GM12878 (cell line): ENCODE data around the gene ASIC1. TPM values are rescaled to one million over a fixed set of nuclear protein-coding genes. Genes with fewer than 3 reads are reported as not detected.

Experiments used
- ATAC-seq: fragments of 200-7000 bp; cut with Tn5 transposase; 3 replicates; pipeline ENCODE4 v1.9.1; 2020; ENCODE audit warnings: mild to moderate bottlenecking, moderate library complexity
- BruUV-seq: library from RNA; stranded (reverse); fragments of 400-500 nt; replicated peaks from 2 replicates; lab custom pipeline; 2021; lab: Mats Ljungman, UMichigan
- CTCF ChIA-PET: fragments of 300-600 bp; sonication (Branson Sonifier 250); formaldehyde crosslinking; extraction: SDS; loops from one replicate; lab custom pipeline; 2021; ENCODE audit warnings: inconsistent platforms; lab: Yijun Ruan, JAX
- POLR2A ChIA-PET: fragments of 350-600 bp; formaldehyde crosslinking; extraction: SDS; loops from one replicate; lab custom pipeline; 2021; ENCODE audit warnings: inconsistent platforms; lab: Charles Lee
- RAD21 ChIA-PET: fragments of 300-600 bp; sonication (Branson Sonifier 250); formaldehyde crosslinking; loops from one replicate; lab custom pipeline; 2023; ENCODE audit warnings: antibody characterized with exemption; ENCODE audit not compliant: unreplicated experiment; lab: Charles Lee
- SMC1A ChIA-PET: fragments of 300-600 bp; sonication (Branson Sonifier 250); formaldehyde crosslinking; loops from one replicate; lab custom pipeline; 2023; ENCODE audit not compliant: unreplicated experiment, uncharacterized antibody; lab: Charles Lee
- DNase-seq: peaks from one replicate; pipeline ENCODE4 v3.0.0-alpha.2; 2011; ENCODE audit warnings: low read depth, low spot score
- FAIRE-seq: peaks from 3 replicates; lab custom pipeline; 2011; peaks lifted over from hg19 to GRCh38; lab: Jason Lieb, UNC
- H2AFZ ChIP-seq: 2 replicates; pipeline ENCODE4 v1.6.0; 2011; ENCODE audit warnings: low read depth, low read length, control low read depth; ENCODE audit not compliant: control insufficient read depth
- H3K27ac ChIP-seq: 2 replicates; pipeline ENCODE4 v1.5.1; 2011; ENCODE audit warnings: control low read depth; ENCODE audit not compliant: control insufficient read depth, insufficient read depth
- H3K27me3 ChIP-seq, 2 experiments: replicated peaks in 1 of 2; 2 replicates each; pipeline versions ENCODE4 v1.6.0 to v1.6.1; 2011; ENCODE audit warnings: low read length in 1 of 2; ENCODE audit not compliant: control insufficient read depth in 2 of 2, insufficient read depth in 2 of 2
- H3K36me3 ChIP-seq, 2 experiments: 2 replicates each; pipeline ENCODE4 v1.5.1; 2011; ENCODE audit warnings: low read length in 1 of 2; ENCODE audit not compliant: control insufficient read depth in 2 of 2, insufficient read depth in 2 of 2
- H3K4me1 ChIP-seq: 2 replicates; pipeline ENCODE4 v1.6.1; 2011; ENCODE audit warnings: mild to moderate bottlenecking, low read length, moderate library complexity, mixed read lengths; ENCODE audit not compliant: control insufficient read depth, insufficient read depth
- H3K4me2 ChIP-seq: 2 replicates; pipeline ENCODE4 v1.6.0; 2011; ENCODE audit warnings: control low read depth; ENCODE audit not compliant: control insufficient read depth, insufficient read depth
- H3K4me3 ChIP-seq: fragments of 200-600 bp; sonication (generic); 2 replicates; pipeline ENCODE4 v1.5.1; 2016
- H3K79me2 ChIP-seq: 2 replicates; pipeline ENCODE4 v1.6.0; 2011; ENCODE audit warnings: low read length; ENCODE audit not compliant: control insufficient read depth, insufficient read depth
- H3K9ac ChIP-seq: 2 replicates; pipeline ENCODE4 v1.8.0; 2011; ENCODE audit warnings: low read length, control low read depth, mixed read lengths; ENCODE audit not compliant: control insufficient read depth, insufficient read depth
- H3K9me3 ChIP-seq: replicated peaks from 3 replicates; pipeline ENCODE4 v1.5.1; 2011; ENCODE audit warnings: mild to moderate bottlenecking, low read length; ENCODE audit not compliant: control insufficient read depth, insufficient read depth
- H4K20me1 ChIP-seq: 2 replicates; pipeline ENCODE4 v1.6.0; 2011; ENCODE audit not compliant: control insufficient read depth, insufficient read depth
- CREM ChIP-seq: IDR thresholded peaks from 2 replicates; pipeline ENCODE4 v1.6.1; 2014; ENCODE audit warnings: antibody characterized with exemption, low read depth
- FOS ChIP-seq: IDR thresholded peaks from 3 replicates; pipeline ENCODE4 v1.6.1; 2011; ENCODE audit warnings: borderline replicate concordance; ENCODE audit not compliant: insufficient read length; ENCODE audit errors: extremely low read depth
- HDAC6 ChIP-seq: fragments of 200-600 bp; sonication (generic); IDR thresholded peaks from one replicate; pipeline ENCODE4 v1.8.0; 2017; ENCODE audit warnings: antibody characterized with exemption; ENCODE audit not compliant: unreplicated experiment
- JUND ChIP-seq: IDR thresholded peaks from 2 replicates; pipeline ENCODE4 v1.6.1; 2012; ENCODE audit warnings: low read depth, mild to moderate bottlenecking, low read length, improper control_type of control experiment, moderate library complexity
- MYB ChIP-seq: fragments of 150-350 bp; IDR thresholded peaks from 2 replicates; pipeline ENCODE4 v1.6.1; 2014; ENCODE audit warnings: mild to moderate bottlenecking, low read depth, low read length, borderline replicate concordance
- NBN ChIP-seq: fragments of 450-650 bp; IDR thresholded peaks from 2 replicates; pipeline ENCODE4 v1.6.1; 2016
- NR2F1 ChIP-seq: fragments of 450-650 bp; conservative IDR thresholded peaks from 2 replicates; pipeline ENCODE4 v1.6.1; 2017; ENCODE audit warnings: mild to moderate bottlenecking
- RAD21 ChIP-seq: IDR thresholded peaks from 2 replicates; pipeline ENCODE4 v1.6.1; 2011; ENCODE audit warnings: mild to moderate bottlenecking, low read depth, low read length, moderate library complexity; ENCODE audit not compliant: insufficient read depth
- RFX5 ChIP-seq: IDR thresholded peaks from 2 replicates; pipeline ENCODE4 v1.6.1; 2011; ENCODE audit warnings: low read depth, low read length, improper control_type of control experiment
- SMAD1 ChIP-seq: fragments of 450-650 bp; IDR thresholded peaks from 2 replicates; pipeline ENCODE4 v1.6.1; 2018; ENCODE audit warnings: mild to moderate bottlenecking, low read depth; ENCODE audit not compliant: partially characterized antibody
- SMARCA5 ChIP-seq: fragments of 450-650 bp; IDR thresholded peaks from 2 replicates; pipeline ENCODE4 v1.6.1; 2017; ENCODE audit warnings: mild to moderate bottlenecking
- SPI1 ChIP-seq: IDR thresholded peaks from 2 replicates; pipeline ENCODE4 v1.6.1; 2011; ENCODE audit warnings: low read depth, mild to moderate bottlenecking, low read length, moderate library complexity, borderline replicate concordance; ENCODE audit not compliant: insufficient read depth
- STAT1 ChIP-seq: fragments of 450-650 bp; conservative IDR thresholded peaks from 2 replicates; pipeline ENCODE4 v1.6.1; 2014; ENCODE audit warnings: antibody characterized with exemption, mild to moderate bottlenecking
- SUPT20H ChIP-seq: IDR thresholded peaks from 2 replicates; pipeline ENCODE4 v1.6.1; 2011; ENCODE audit warnings: low read depth, mild to moderate bottlenecking, low read length, moderate library complexity, borderline replicate concordance; ENCODE audit not compliant: control insufficient read depth
- WGBS: methylation state at CpG from one replicate; pipeline ENCODE4 v1.1.6; 2016; ENCODE audit warnings: low lambda C conversion rate; ENCODE audit not compliant: insufficient replicate concordance, insufficient coverage; ENCODE audit errors: missing lambda C conversion rate; 5-methylcytosine and 5-hydroxymethylcytosine counted together
- in situ Hi-C: fragments of 300-500 bp; cut with MboI; formaldehyde crosslinking; loops from 9 replicates; pipeline ENCODE4 v1.14.3; 2018; ENCODE audit warnings: mixed read lengths
- intact Hi-C: fragments of 100-400 bp; cut with micrococcal nuclease; formaldehyde crosslinking; loops from one replicate; pipeline ENCODE4 v1.14.2; 2022; ENCODE audit not compliant: unreplicated experiment
- polyA plus RNA-seq, 11 experiments: library from polyadenylated mRNA; depleted of rRNA in 4 of 11; unstranded in 6 of 11; stranded (reverse) in 5 of 11; fragments of >200 nt; fragmentation: Nextera tagmentation in 4 of 11; fragmentation: Illumina TruSeq in 1 of 11; extraction: Ambion mirVana in 4 of 11; extraction: Trizol in 1 of 11; gene quantifications; 1 replicate in 1 of 11; 2 replicates in 10 of 11; pipeline versions ENCODE4 v1.2.1 to v1.2.3, GENCODE V29; 2011 to 2016; ENCODE audit warnings: inconsistent platforms in 2 of 11, missing spikeins in 2 of 11, low read depth in 1 of 11
- total RNA-seq, 4 experiments: library from RNA; depleted of rRNA in 3 of 4; stranded (reverse); fragments of >200 nt in 3 of 4; fragmentation: Illumina TruSeq in 1 of 4; extraction: Trizol in 1 of 4; gene quantifications; 2 replicates each; pipeline versions ENCODE4 v1.2.1 to v1.2.3, GENCODE V29; 2013 to 2021
- TF ChIP-seq, protein P1 (sequence below): fragments of 450-650 bp; IDR thresholded peaks from 2 replicates; pipeline ENCODE4 v1.6.1; 2017; ENCODE audit warnings: antibody characterized with exemption, mild to moderate bottlenecking, moderate library complexity
- TF ChIP-seq, protein P2 (sequence below): fragments of 450-650 bp; IDR thresholded peaks from 2 replicates; pipeline ENCODE4 v1.6.1; 2017; ENCODE audit warnings: mild to moderate bottlenecking, low read depth, inconsistent platforms; ENCODE audit not compliant: poor library complexity, severe bottlenecking

ASIC1 gene
- total and polyA plus RNA-seq, 10 of the 15 experiments (the other 5 are each of a cell fraction or from before 2014, with no cell fraction given), result 0.02 to 0.28 (median 0.21) TPM; not detected in 4

GRCh38 chr12:50119387-50119786, 62.0 kb downstream of the ASIC1 start:
- 100% methylated on average over 2 of the region's 2 CpGs for WGBS
- peaks cover 3% of the 10 kb centered on the region; the same call in 1 of the 2 replicates for H4K20me1 ChIP-seq
- no peak overlapping the region for H3K9ac ChIP-seq
- no peaks in the 10 kb centered on the region for H3K27me3 ChIP-seq
- peaks cover 3% of the 10 kb centered on the region; the same call in 1 of the 2 replicates for H3K4me1 ChIP-seq
- RAD21 ChIA-PET, result no interaction called here
- no TSS peak for BruUV-seq
- H2AFZ ChIP-seq, result no peak overlapping the region
- DNase-seq (no peak), ATAC-seq (no peak; the same call in 2 of the 3 replicates), FAIRE-seq (no peak)
- no peak overlapping the region for H3K4me2 ChIP-seq
- SMC1A ChIA-PET, result interaction anchor here (1.1 kb wide), 1 partner anchor 9 kb away, joined by 5 read pairs; no protein-coding TSS in a partner anchor
- CTCF ChIA-PET, result interaction anchor here (0.6 to 5.1 kb wide), 3 partner anchors 8 to 987 kb away, joined by 3 to 30 read pairs (median 3); partner anchors contain the start of gene COX14
- H3K4me3 ChIP-seq, result no peak overlapping the region
- in situ Hi-C loops (no loop called here), intact Hi-C loops (no loop called here)
- H3K36me3 ChIP-seq, result peaks cover 6 to 17% of the 10 kb centered on the region in 2 experiments
- TF ChIP-seq FOS (no peak), RFX5 (no peak), SPI1 (no peak), SMAD1 (no peak), CREM (no peak), SMARCA5 (no peak), MYB (no peak), NR2F1 (no peak), NBN (no peak), HDAC6 (no peak), JUND (no peak), STAT1 (no peak), RAD21 (no peak), SUPT20H (no peak)
- TF ChIP-seq, protein P1, sequence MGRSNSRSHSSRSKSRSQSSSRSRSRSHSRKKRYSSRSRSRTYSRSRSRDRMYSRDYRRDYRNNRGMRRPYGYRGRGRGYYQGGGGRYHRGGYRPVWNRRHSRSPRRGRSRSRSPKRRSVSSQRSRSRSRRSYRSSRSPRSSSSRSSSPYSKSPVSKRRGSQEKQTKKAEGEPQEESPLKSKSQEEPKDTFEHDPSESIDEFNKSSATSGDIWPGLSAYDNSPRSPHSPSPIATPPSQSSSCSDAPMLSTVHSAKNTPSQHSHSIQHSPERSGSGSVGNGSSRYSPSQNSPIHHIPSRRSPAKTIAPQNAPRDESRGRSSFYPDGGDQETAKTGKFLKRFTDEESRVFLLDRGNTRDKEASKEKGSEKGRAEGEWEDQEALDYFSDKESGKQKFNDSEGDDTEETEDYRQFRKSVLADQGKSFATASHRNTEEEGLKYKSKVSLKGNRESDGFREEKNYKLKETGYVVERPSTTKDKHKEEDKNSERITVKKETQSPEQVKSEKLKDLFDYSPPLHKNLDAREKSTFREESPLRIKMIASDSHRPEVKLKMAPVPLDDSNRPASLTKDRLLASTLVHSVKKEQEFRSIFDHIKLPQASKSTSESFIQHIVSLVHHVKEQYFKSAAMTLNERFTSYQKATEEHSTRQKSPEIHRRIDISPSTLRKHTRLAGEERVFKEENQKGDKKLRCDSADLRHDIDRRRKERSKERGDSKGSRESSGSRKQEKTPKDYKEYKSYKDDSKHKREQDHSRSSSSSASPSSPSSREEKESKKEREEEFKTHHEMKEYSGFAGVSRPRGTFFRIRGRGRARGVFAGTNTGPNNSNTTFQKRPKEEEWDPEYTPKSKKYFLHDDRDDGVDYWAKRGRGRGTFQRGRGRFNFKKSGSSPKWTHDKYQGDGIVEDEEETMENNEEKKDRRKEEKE, result no peak
- TF ChIP-seq, protein P2, sequence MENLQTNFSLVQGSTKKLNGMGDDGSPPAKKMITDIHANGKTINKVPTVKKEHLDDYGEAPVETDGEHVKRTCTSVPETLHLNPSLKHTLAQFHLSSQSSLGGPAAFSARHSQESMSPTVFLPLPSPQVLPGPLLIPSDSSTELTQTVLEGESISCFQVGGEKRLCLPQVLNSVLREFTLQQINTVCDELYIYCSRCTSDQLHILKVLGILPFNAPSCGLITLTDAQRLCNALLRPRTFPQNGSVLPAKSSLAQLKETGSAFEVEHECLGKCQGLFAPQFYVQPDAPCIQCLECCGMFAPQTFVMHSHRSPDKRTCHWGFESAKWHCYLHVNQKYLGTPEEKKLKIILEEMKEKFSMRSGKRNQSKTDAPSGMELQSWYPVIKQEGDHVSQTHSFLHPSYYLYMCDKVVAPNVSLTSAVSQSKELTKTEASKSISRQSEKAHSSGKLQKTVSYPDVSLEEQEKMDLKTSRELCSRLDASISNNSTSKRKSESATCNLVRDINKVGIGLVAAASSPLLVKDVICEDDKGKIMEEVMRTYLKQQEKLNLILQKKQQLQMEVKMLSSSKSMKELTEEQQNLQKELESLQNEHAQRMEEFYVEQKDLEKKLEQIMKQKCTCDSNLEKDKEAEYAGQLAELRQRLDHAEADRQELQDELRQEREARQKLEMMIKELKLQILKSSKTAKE, result no peak
- no peaks in the 10 kb centered on the region for H3K9me3 ChIP-seq
- peaks cover 29% of the 10 kb centered on the region for H3K79me2 ChIP-seq
- POLR2A ChIA-PET, result interaction anchor here (0.7 kb wide), 1 partner anchor 33 kb away, joined by 4 read pairs; no protein-coding TSS in a partner anchor
- no peak overlapping the region for H3K27ac ChIP-seq
